HG02588 (cell line): ENCODE measurements around the gene DNAJC22.
"Not testable (repeated sequence)": the region's sequence is repeated elsewhere in the genome, so short reads cannot be mapped to it uniquely, and the experiment has no call there.

Source experiments
- ATAC-seq: cut with Tn5 transposase; IDR thresholded peaks from one replicate; pipeline ENCODE4 v1.9.1; 2021; ENCODE audit warnings: mild to moderate bottlenecking, moderate library complexity; ENCODE audit not compliant: unreplicated experiment

The DNAJC22 gene

GRCh38 chr12:49346659-49347310, at the start of gene DNAJC22:
Gene DNAJC22, plus strand, starts transcription at chr12:49346888. Its CDS starts 1,985 bp downstream, at chr12:49348873.
- ATAC-seq = no peak

DNA sequence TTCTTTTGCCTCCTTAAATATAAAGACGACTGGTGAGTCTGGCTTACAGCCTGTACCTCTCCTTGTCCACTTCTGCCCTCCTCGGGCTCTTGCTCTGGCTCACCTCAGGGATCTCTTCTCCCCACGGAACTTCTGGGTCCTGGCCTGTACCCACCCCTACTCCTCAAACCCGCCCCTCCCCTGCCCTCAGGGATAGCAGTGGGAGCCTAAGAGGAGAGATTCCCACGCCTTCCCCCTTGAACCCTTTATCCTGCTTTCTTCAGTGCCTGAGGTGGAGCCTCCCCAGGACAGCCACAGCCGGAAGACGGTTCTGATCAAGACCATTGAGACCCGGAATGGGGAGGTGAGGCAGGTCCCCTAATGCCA, 49.0 kb upstream of the DNAJC22 start:
- no peak for ATAC-seq

GRCh38 chr12:49298160-49298559, 48.5 kb upstream of the DNAJC22 start:
- no peak for ATAC-seq

DNA sequence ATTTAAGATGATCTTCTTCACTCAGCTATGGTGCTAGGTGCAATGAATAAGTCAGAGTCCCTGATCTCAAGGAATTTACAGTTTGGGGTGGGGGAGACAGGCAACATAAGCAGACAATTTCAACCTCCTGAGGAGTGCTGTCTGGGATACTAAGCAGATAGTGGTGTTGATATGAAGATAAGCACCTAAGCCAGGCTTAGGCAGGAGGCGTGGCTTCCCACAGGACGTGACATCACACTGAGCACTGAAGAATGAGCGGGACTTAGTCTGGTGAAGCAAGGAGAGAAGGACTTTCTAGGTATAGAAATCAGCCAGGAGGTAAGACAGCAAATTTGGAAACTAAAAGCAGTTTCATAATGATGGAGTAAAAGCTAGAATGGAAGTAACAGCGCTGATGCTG, 44.9 kb upstream of the DNAJC22 start:
- no peak for ATAC-seq

DNA sequence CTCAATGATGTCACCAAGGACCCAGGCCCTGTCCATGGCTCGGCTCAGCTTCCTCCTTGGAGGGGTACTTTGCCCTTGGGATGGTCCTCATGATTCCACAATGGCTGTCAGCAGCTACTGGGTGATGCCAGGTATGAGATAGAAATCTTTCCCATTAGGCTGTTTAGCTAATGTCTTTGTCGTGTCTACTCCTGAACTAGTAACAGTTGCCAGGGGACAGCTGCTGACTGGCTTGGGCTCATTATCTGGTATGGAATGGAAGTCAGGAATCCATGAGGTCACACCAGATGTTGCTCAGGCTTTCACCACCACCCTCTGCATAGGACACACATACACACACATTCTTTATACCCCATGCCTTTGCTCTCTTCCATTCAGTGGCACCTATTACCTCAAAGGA, 42.5 kb upstream of the DNAJC22 start:
- no peak for ATAC-seq

DNA sequence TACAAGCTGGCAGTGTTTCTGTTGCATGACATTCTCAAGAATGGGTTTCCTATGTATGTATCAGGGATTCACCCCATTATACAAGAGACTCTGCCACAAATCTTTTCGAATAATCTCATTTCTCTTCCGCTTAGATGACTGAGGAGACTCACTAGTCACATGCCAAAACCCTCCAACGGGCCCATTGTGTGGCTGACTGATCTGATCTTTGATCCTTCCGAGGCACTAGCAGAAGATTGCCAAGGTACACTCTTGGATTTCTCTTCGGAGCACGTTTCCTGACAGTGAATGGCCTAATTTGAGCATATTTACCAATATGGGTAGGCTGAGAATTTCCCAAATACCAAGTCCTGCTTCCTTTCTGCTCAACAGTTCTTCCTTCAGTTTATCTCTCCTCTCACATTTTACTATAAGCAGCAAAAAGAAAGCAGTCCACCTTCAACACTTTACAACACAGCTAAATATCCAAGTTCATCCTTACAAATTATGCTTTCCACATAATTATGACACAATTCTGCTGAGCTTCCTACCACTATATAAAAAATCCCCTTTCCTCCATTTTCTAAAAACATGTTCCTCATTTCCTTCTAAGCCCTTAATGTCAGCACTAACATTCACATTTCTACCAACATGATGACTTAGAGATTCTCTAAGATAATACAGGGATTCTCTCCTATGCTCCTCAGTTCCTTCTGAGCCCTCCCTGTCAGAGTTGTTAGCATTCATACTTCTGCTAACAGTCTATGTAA, 40.8 kb upstream of the DNAJC22 start:
- ATAC-seq = no peak

DNA sequence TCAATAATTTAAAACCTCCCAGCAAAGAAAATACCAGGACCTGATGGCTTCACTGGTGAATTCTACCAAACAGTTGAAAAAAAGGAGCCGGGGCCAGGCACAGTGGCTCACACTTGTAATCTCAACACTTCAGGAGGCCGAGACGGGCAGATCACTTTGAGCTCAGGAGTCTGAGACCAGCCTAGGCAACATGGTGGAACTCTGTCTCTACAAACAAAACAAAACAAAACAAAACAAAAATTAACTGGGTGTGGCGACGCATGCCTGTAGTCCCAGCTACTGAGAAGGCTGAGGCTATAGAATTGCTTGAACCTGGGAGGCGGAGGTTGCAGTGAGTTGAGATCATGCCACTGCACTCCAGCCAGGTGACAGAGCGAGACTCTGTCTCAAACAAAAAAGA, 37.3 kb upstream of the DNAJC22 start:
- no peak for ATAC-seq

GRCh38 chr12:49310451-49311000, 36.2 kb upstream of the DNAJC22 start:
- not testable (repeated sequence) for ATAC-seq

GRCh38 chr12:49314811-49315210, 31.9 kb upstream of the DNAJC22 start:
- no peak for ATAC-seq

GRCh38 chr12:49317118-49317517, 29.6 kb upstream of the DNAJC22 start:
- ATAC-seq = not testable (repeated sequence)

- ATAC-seq = not testable (repeated sequence)
Measured at GRCh38 chr12:49320411-49321103, 26.1 kb upstream of the DNAJC22 start.

GRCh38 chr12:49322367-49322707, 24.4 kb upstream of the DNAJC22 start:
- no peak for ATAC-seq

- ATAC-seq = peak; percentile 97
Measured at GRCh38 chr12:49322708-49323523, 23.8 kb upstream of the DNAJC22 start, which contains the start of gene TROAP. Gene TROAP, plus strand, starts transcription at chr12:49323255. Its CDS starts 354 bp downstream, at chr12:49323609.

DNA sequence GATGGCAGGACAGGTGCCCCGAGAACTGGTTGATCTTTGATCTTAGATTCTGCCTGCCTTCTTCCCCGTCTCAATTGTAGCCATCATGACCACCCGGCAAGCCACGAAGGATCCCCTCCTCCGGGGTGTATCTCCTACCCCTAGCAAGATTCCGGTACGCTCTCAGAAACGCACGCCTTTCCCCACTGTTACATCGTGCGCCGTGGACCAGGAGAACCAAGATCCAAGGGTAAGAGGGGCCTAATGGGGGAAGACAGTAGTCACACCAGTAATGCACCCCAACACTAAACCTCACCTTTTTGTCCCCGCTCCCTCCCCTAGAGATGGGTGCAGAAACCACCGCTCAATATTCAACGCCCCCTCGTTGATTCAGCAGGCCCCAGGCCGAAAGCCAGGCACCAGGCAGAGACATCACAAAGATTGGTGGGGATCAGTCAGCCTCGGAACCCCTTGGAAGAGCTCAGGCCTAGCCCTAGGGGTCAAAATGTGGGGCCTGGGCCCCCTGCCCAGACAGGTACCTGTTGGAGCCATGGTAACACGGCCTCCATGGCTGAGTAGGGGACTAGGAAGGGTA, 23.1 kb upstream of the DNAJC22 start:
- no peak for ATAC-seq

- no peak for ATAC-seq
Measured at GRCh38 chr12:49325606-49326005, 21.1 kb upstream of the DNAJC22 start.

- ATAC-seq = no peak
Measured at GRCh38 chr12:49327368-49327767, 19.3 kb upstream of the DNAJC22 start.

- no peak for ATAC-seq
Measured at GRCh38 chr12:49327887-49328286, 18.8 kb upstream of the DNAJC22 start.

DNA sequence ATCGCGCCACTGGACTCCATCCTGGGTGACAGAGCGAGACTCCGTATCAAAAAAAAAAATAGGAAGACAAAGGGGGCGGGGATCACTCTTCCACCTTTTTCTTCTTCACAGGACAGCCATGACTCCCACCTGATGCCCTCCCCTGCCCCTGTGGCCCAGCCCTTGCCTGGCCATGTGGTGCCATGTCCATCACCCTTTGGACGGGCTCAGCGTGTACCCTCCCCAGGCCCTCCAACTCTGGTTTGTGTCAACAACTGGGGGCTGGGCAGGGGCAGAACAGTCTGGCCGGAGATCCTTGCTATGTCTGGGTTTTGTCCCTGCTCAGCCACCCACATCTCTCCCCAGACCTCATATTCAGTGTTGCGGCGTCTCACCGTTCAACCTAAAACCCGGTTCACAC, 17.9 kb upstream of the DNAJC22 start:
- ATAC-seq = no peak

DNA sequence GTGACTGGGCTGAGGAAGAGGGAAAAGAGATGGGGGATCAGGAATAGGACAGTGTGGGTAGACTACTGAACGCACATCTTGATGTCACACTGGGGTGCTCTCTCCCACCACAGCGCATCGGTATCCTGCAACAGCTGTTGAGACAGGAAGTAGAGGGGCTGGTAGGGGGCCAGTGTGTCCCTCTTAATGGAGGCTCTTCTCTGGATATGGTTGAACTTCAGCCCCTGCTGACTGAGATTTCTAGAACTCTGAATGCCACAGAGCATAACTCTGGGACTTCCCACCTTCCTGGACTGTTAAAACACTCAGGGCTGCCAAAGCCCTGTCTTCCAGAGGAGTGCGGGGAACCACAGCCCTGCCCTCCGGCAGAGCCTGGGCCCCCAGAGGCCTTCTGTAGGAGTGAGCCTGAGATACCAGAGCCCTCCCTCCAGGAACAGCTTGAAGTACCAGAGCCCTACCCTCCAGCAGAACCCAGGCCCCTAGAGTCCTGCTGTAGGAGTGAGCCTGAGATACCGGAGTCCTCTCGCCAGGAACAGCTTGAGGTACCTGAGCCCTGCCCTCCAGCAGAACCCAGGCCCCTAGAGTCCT, 16.6 kb upstream of the DNAJC22 start:
- ATAC-seq = no peak
